Stimulated activated CD4-positive, alpha-beta T cell treated with anti-CD3 and anti-CD28 coated beads, Interleukin-4, amount 100 ng/mL, for 48 hours (primary cell): ENCODE results near the gene CEP89.
"Not testable (repeated sequence)": the region's sequence is repeated elsewhere in the genome, so short reads cannot be mapped to it uniquely, and the experiment has no call there.

Source experiments
- DNase-seq, 2 donors: peaks; one replicate each; pipeline ENCODE4 v3.0.0-alpha.2; 2020; ENCODE audit warnings: low read depth in 2 of 2

CEP89 gene

GRCh38 chr19:32966750-32967149, 5.0 kb downstream of the CEP89 start:
- no peak for DNase-seq

GRCh38 chr19:32945260-32945659, 26.5 kb downstream of the CEP89 start:
- no peak for DNase-seq

GRCh38 chr19:32941273-32941672, 30.5 kb downstream of the CEP89 start:
- not testable (repeated sequence) for DNase-seq

GRCh38 chr19:32936065-32936464, 35.7 kb downstream of the CEP89 start:
- DNase-seq, result no peak

GRCh38 chr19:32935629-32936028, 36.1 kb downstream of the CEP89 start:
- no peak for DNase-seq

- no peak for DNase-seq
Observed at GRCh38 chr19:32933571-32933970, 38.2 kb downstream of the CEP89 start.

GRCh38 chr19:32930567-32930966, 41.2 kb downstream of the CEP89 start:
- DNase-seq, result no peak

- DNase-seq, result no peak
Observed at GRCh38 chr19:32928806-32929205, 43.0 kb downstream of the CEP89 start.

- no peak for DNase-seq
Observed at GRCh38 chr19:32924200-32924599, 47.6 kb downstream of the CEP89 start.

GRCh38 chr19:32921624-32922023, 50.1 kb downstream of the CEP89 start:
- DNase-seq, result peak; percentile 3 to 17

GRCh38 chr19:32919365-32919764, 52.4 kb downstream of the CEP89 start:
- DNase-seq, result no peak

GRCh38 chr19:32917616-32917996, 54.2 kb downstream of the CEP89 start:
- no peak for DNase-seq

GRCh38 chr19:32916969-32917615, 54.7 kb downstream of the CEP89 start:
- no peak for DNase-seq

GRCh38 chr19:32914879-32915660, 56.7 kb downstream of the CEP89 start:
- no peak for DNase-seq

GRCh38 chr19:32911467-32911866, 60.3 kb downstream of the CEP89 start:
- DNase-seq, result no peak

GRCh38 chr19:32910874-32911273, 60.9 kb downstream of the CEP89 start:
- no peak for DNase-seq

- no peak for DNase-seq
Observed at GRCh38 chr19:32910094-32910493, 61.7 kb downstream of the CEP89 start.

GRCh38 chr19:32909257-32909656, 62.5 kb downstream of the CEP89 start:
- DNase-seq, result no peak

- DNase-seq, result no peak
Observed at GRCh38 chr19:32908641-32909190, 63.0 kb downstream of the CEP89 start.

- DNase-seq, result no peak
Observed at GRCh38 chr19:32902448-32902847, 69.3 kb downstream of the CEP89 start.

GRCh38 chr19:32901504-32902161, 70.1 kb downstream of the CEP89 start:
- DNase-seq, result no peak

GRCh38 chr19:32896516-32897214, 75.1 kb downstream of the CEP89 start:
- no peak for DNase-seq
